ENCODE data around the gene OR5K2. TPM values are rescaled to one million over a fixed set of nuclear protein-coding genes. Genes with fewer than 3 reads are reported as not detected.

The OR5K2 gene
- total RNA-seq: not detected in 2 replicates

DNA sequence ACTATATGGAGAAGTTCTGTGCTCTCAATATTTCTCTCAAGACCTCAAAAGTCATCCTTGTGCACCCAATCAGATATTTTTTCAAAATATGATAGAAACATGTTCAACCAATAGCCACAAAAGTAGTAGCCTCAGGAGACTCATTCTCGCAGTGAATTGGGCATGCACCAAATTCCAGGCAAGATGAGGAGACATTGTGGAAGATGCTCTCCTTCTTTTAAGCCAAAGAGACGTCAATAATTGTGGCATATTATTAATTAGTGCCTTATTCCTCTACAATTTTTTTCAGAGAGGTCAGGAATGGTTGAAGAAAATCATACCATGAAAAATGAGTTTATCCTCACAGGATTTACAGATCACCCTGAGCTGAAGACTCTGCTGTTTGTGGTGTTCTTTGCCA lies at the start of gene OR5K2:
TSS of gene OR5K2 (plus strand) at position 301 of the 400 bp plus-strand sequence. CDS start at position 301, 0 bp downstream.

DNA sequence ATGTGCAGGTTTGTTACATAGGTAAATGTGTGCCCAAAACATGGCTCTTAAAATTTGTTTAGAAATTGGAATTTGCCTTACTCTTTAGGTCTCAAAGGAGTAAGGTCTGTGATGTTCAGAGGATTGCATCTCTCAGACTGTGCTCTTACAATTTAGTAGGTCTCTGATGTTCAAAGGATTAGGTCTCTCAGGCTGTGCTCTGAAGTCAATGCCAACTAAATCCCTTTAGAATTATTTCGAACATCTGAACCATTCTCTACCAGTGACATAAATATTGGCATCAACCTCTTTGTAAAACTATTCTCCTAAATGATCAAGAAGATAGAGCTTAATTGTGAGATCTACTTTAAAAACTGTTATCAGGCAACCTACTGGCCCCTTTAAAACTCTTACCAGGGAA lies 34.6 kb upstream of the OR5K2 start, which contains the start of gene OR5K1:
TSS of gene OR5K1 (plus strand) at position 301 of the 400 bp plus-strand sequence. CDS start 6,376 bp downstream, outside the sequence.

DNA sequence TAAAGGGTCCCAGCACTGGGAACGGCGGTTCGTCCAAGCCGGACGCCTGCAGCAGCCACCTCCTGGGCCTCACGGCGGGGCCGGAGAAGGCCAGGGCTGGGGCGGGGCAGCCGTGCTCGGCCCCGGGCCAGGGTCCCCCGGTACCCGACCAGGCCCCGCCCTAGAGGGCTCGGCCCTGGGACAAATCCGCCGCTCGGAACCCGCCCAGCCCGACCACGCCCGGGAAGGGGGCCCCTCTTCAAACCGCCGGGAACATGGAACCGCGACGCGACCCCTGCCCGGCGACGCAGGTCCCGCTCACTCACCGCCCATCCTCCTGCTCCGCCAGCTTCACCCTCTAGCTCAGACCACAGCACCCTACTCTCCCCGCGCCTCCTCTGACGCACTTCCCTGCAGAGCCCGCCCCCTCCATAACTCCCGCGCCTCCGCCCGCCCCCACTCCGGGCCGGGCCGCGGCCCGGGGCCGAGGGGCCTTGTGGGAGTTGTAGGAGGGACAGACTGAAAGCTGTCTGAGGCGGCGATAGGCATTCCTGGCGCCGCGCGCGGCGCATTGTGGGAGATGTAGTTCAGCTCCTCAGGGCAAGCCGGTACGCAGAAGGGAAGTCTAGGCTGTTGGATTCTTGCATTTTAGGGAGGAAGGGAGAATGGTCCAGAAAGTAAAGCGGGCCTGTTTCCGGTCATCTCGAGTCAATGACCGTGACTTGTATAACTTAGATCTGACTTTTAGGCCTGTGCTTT lies 25.2 kb downstream of the OR5K2 start, which contains the start of gene CLDND1:
TSS of gene CLDND1 (minus strand) at position 359 of the 738 bp plus-strand sequence. CDS start 1,478 bp downstream, outside the sequence.

DNA sequence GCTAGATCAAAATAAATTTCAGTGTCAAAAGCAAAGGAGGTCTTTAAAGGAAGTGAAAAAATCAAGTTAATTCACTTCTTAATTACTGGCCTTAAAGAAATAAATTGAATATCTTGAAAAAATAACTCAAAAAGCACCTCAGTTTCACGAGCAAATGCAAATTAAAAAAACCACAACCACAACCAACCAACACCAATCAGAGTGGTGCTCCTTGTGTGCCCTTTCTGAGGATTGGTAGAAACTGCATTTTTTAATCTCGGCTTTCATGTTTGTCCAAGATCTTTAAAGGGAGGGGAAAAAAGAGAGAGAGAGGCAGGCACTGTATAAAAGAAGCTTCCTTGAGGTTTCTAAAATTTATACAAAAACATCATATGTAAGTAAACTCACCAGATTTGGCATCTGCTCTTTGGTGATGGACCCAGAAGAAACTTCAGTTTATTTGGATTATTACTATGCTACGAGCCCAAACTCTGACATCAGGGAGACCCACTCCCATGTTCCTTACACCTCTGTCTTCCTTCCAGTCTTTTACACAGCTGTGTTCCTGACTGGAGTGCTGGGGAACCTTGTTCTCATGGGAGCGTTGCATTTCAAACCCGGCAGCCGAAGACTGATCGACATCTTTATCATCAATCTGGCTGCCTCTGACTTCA lies 34.3 kb downstream of the OR5K2 start, which contains the start of gene GPR15:
TSS of gene GPR15 (plus strand) at position 357 of the 653 bp plus-strand sequence. CDS start at position 413, 56 bp downstream.

Small RNA genes lying within 50 kb of the gene (small RNA-seq; reads per million reads assigned to genes)
- not detected for gene RPL38P4

Other genes with a start within 250 kb of the OR5K2 start
- not detected in 2 replicates for gene OR5H6, start 233.4 kb upstream of the OR5K2 start, total RNA-seq
- gene OR5H2, start 215.2 kb upstream of the OR5K2 start, total RNA-seq: not detected in 2 replicates
- not detected in 2 replicates for gene OR5K4, start 143.8 kb upstream of the OR5K2 start, total RNA-seq
- not detected in 2 replicates for gene OR5K3, start 107.0 kb upstream of the OR5K2 start, total RNA-seq
- gene OR5K1, start 34.5 kb upstream of the OR5K2 start, total RNA-seq: not detected in 2 replicates
- gene CLDND1, start 25.2 kb downstream of the OR5K2 start, total RNA-seq: 88.8 and 96.8 TPM in 2 replicates
- gene GPR15, start 34.3 kb downstream of the OR5K2 start, total RNA-seq: not detected in 2 replicates
- gene CPOX, start 95.9 kb downstream of the OR5K2 start, total RNA-seq: 14.3 and 15.7 TPM in 2 replicates